Cerebellar nuclear complex (tissue), 1 donor: ENCODE measurements around the gene IL21.
"Not testable (repeated sequence)": the region's sequence is repeated elsewhere in the genome, so short reads cannot be mapped to it uniquely, and the experiment has no call there.

Experiments
- DNase-seq, 2 experiments: peaks; one replicate each; lab custom pipeline; 2025; lab: John Stamatoyannopoulos, UW

Gene IL21

GRCh38 chr4:122621016-122621507 is at the start of gene IL21:
TSS of gene IL21 (minus strand) at chr4:122621066. CDS start at chr4:122621011, 55 bp downstream.
- no peak for DNase-seq

- DNase-seq, result no peak
Measured at GRCh38 chr4:122669911-122670738, 49.3 kb upstream of the IL21 start.

GRCh38 chr4:122668241-122668640 is 47.4 kb upstream of the IL21 start:
- DNase-seq, result no peak

- DNase-seq, result no peak
Measured at GRCh38 chr4:122666527-122667245, 45.8 kb upstream of the IL21 start.

GRCh38 chr4:122665161-122665929 is 44.5 kb upstream of the IL21 start:
- no peak for DNase-seq

GRCh38 chr4:122663814-122664610 is 43.1 kb upstream of the IL21 start:
- DNase-seq, result no peak

GRCh38 chr4:122663291-122663690 is 42.4 kb upstream of the IL21 start:
- no peak for DNase-seq

GRCh38 chr4:122662701-122663100 is 41.8 kb upstream of the IL21 start:
- DNase-seq, result no peak

- DNase-seq, result no peak
Measured at GRCh38 chr4:122661176-122662160, 40.6 kb upstream of the IL21 start.

GRCh38 chr4:122658818-122659295 is 38.0 kb upstream of the IL21 start:
- DNase-seq, result no peak

GRCh38 chr4:122658377-122658776 is 37.5 kb upstream of the IL21 start:
- no peak for DNase-seq

GRCh38 chr4:122657553-122657952 is 36.7 kb upstream of the IL21 start:
- no peak for DNase-seq

GRCh38 chr4:122656583-122656982 is 35.7 kb upstream of the IL21 start:
- DNase-seq, result not testable (repeated sequence)

- DNase-seq, result no peak
Measured at GRCh38 chr4:122652379-122652778, 31.5 kb upstream of the IL21 start.

- DNase-seq, result no peak
Measured at GRCh38 chr4:122650148-122650547, 29.3 kb upstream of the IL21 start.

GRCh38 chr4:122647656-122648055 is 26.8 kb upstream of the IL21 start:
- no peak for DNase-seq

GRCh38 chr4:122643257-122643656 is 22.4 kb upstream of the IL21 start:
- DNase-seq, result no peak

GRCh38 chr4:122639181-122639580 is 18.3 kb upstream of the IL21 start:
- no peak for DNase-seq

- DNase-seq, result no peak
Measured at GRCh38 chr4:122636697-122637096, 15.8 kb upstream of the IL21 start.

GRCh38 chr4:122635205-122635604 is 14.3 kb upstream of the IL21 start:
- no peak for DNase-seq
